ENCODE measurements around the gene RHO. TPM values are rescaled to one million over a fixed set of nuclear protein-coding genes. Genes with fewer than 3 reads are reported as not detected.

RHO gene
- polyA plus RNA-seq, 3 donors from 2014 or later, result not detected

- H3K36me3 Mint-ChIP-seq, result no peaks in the 10 kb centered on the region
- DNase-seq, result no peak
Observed at GRCh38 chr3:129548104-129548965, 19.9 kb downstream of the RHO start.

GRCh38 chr3:129549006-129549800 is 20.8 kb downstream of the RHO start:
- Mint-ChIP-seq H3K27me3 (ENCODE audit: low read depth in 3 of 3) (peaks cover 0 to 13% (median 2%) of the 10 kb centered on the region in 3 donors), H3K9me3 (no peaks in the 10 kb centered on the region), H3K4me3 (no peak overlapping the region), H3K36me3 (peaks cover 0 to 4% (median 0%) of the 10 kb centered on the region in 3 donors), H3K4me1 (peaks cover 16 to 18% of the 10 kb centered on the region in 2 donors), H3K27ac (peak overlapping the region in 3 of 6 donors; percentile 27 to 64 (median 40))
- DNase-seq, result no peak

More at GRCh38 chr3:129548104-129548965, 19.9 kb downstream of the RHO start:
- Mint-ChIP-seq H3K4me3 (no peak overlapping the region), H3K27me3 (ENCODE audit: low read depth in 3 of 3) (peaks cover 0 to 10% (median 4%) of the 10 kb centered on the region in 3 donors), H3K27ac (peak overlapping the region in 1 of 6 donors; percentile 27), H3K9me3 (no peaks in the 10 kb centered on the region), H3K4me1 (peaks cover 7 to 10% of the 10 kb centered on the region in 2 donors)

GRCh38 chr3:129549805-129550204 is 21.4 kb downstream of the RHO start:
- Mint-ChIP-seq H3K4me1 (peaks cover 22 to 24% of the 10 kb centered on the region in 2 donors), H3K9me3 (no peaks in the 10 kb centered on the region), H3K36me3 (peaks cover 0 to 9% (median 0%) of the 10 kb centered on the region in 3 donors), H3K4me3 (no peak overlapping the region), H3K27ac (peak overlapping the region in 3 of 6 donors; percentile 26 to 30 (median 30)), H3K27me3 (ENCODE audit: low read depth in 3 of 3) (peaks cover 0 to 13% (median 8%) of the 10 kb centered on the region in 3 donors)
- DNase-seq, result no peak

- Mint-ChIP-seq H3K27ac (peak overlapping the region in 4 of 6 donors; percentile 32 to 69 (median 55)), H3K4me1 (peaks cover 31 to 36% of the 10 kb centered on the region in 2 donors), H3K27me3 (ENCODE audit: low read depth in 3 of 3) (peaks cover 0 to 13% (median 13%) of the 10 kb centered on the region in 3 donors), H3K4me3 (peak overlapping the region in 2 of 5 donors; percentile 22 to 38), H3K9me3 (no peaks in the 10 kb centered on the region), H3K36me3 (peaks cover 0 to 9% (median under 1%) of the 10 kb centered on the region in 3 donors)
- no peak for DNase-seq
Observed at GRCh38 chr3:129552287-129553050, 24.0 kb downstream of the RHO start.

GRCh38 chr3:129553171-129553570 is 24.7 kb downstream of the RHO start:
- DNase-seq, result no peak
- H3K4me3 Mint-ChIP-seq, result peak overlapping the region in 1 of 5 donors; percentile 27
- H3K27ac Mint-ChIP-seq, result peak overlapping the region in 1 of 6 donors; percentile 69
- H3K9me3 Mint-ChIP-seq, result no peaks in the 10 kb centered on the region
- H3K4me1 Mint-ChIP-seq, result peaks cover 38 to 43% of the 10 kb centered on the region in 2 donors
- H3K27me3 Mint-ChIP-seq (ENCODE audit: low read depth in 3 of 3), result peaks cover under 1 to 19% (median 18%) of the 10 kb centered on the region in 3 donors
- peaks cover 0 to 15% (median 6%) of the 10 kb centered on the region in 3 donors for H3K36me3 Mint-ChIP-seq

- Mint-ChIP-seq H3K27ac (peak overlapping the region in 3 of 6 donors; percentile 1 to 55 (median 49)), H3K9me3 (no peaks in the 10 kb centered on the region), H3K4me1 (peaks cover 44 to 48% of the 10 kb centered on the region in 2 donors), H3K27me3 (ENCODE audit: low read depth in 3 of 3) (peaks cover 4 to 20% (median 18%) of the 10 kb centered on the region in 3 donors), H3K36me3 (peaks cover 0 to 16% (median 6%) of the 10 kb centered on the region in 3 donors), H3K4me3 (peak overlapping the region in 4 of 5 donors; percentile 15 to 63 (median 30))
- DNase-seq, result no peak
Observed at GRCh38 chr3:129553719-129554118, 25.3 kb downstream of the RHO start.

GRCh38 chr3:129554356-129555152 is 26.1 kb downstream of the RHO start:
- no peak for DNase-seq
- Mint-ChIP-seq H3K4me3 (peak overlapping the region in 3 of 5 donors; percentile 19 to 63 (median 47)), H3K4me1 (peaks cover 52% of the 10 kb centered on the region in 2 donors), H3K27ac (peak overlapping the region in 3 of 6 donors; percentile 47 to 67 (median 49)), H3K9me3 (no peaks in the 10 kb centered on the region), H3K27me3 (ENCODE audit: low read depth in 3 of 3) (peaks cover 6 to 18% (median 18%) of the 10 kb centered on the region in 3 donors), H3K36me3 (peaks cover 0 to 16% (median 6%) of the 10 kb centered on the region in 3 donors)

- H3K4me3 Mint-ChIP-seq, result no peak overlapping the region
- peaks cover 50 to 52% of the 10 kb centered on the region in 2 donors for H3K4me1 Mint-ChIP-seq
- peak overlapping the region in 1 of 6 donors; percentile 67 for H3K27ac Mint-ChIP-seq
- no peaks in the 10 kb centered on the region for H3K9me3 Mint-ChIP-seq
- H3K36me3 Mint-ChIP-seq, result peaks cover 0 to 16% (median 6%) of the 10 kb centered on the region in 3 donors
- H3K27me3 Mint-ChIP-seq (ENCODE audit: low read depth in 3 of 3), result peaks cover 6 to 18% (median 18%) of the 10 kb centered on the region in 3 donors
- DNase-seq, result no peak
Observed at GRCh38 chr3:129555153-129555550, 26.7 kb downstream of the RHO start.

- Mint-ChIP-seq H3K27me3 (ENCODE audit: low read depth in 3 of 3) (peaks cover 6 to 18% (median 16%) of the 10 kb centered on the region in 3 donors), H3K4me3 (no peak overlapping the region), H3K27ac (no peak overlapping the region), H3K4me1 (peaks cover 54 to 56% of the 10 kb centered on the region in 2 donors), H3K9me3 (no peaks in the 10 kb centered on the region), H3K36me3 (peaks cover 4 to 19% (median 8%) of the 10 kb centered on the region in 3 donors)
- DNase-seq, result no peak
Observed at GRCh38 chr3:129555616-129556357, 27.3 kb downstream of the RHO start.

GRCh38 chr3:129556358-129556695 is 27.9 kb downstream of the RHO start:
- Mint-ChIP-seq H3K4me1 (peaks cover 55 to 58% of the 10 kb centered on the region in 2 donors), H3K27me3 (ENCODE audit: low read depth in 3 of 3) (peaks cover 6 to 18% (median 15%) of the 10 kb centered on the region in 3 donors), H3K36me3 (peaks cover 5 to 21% (median 10%) of the 10 kb centered on the region in 3 donors), H3K27ac (no peak overlapping the region), H3K9me3 (no peaks in the 10 kb centered on the region), H3K4me3 (peak overlapping the region in 1 of 5 donors; percentile 49)
- DNase-seq, result no peak

GRCh38 chr3:129556890-129557547 is 28.6 kb downstream of the RHO start:
- Mint-ChIP-seq H3K4me3 (no peak overlapping the region), H3K27ac (peak overlapping the region in 1 of 6 donors; percentile 40), H3K4me1 (peaks cover 56 to 58% of the 10 kb centered on the region in 2 donors), H3K36me3 (peaks cover 5 to 21% (median 10%) of the 10 kb centered on the region in 3 donors), H3K9me3 (no peaks in the 10 kb centered on the region), H3K27me3 (ENCODE audit: low read depth in 3 of 3) (peaks cover 6 to 18% (median 14%) of the 10 kb centered on the region in 3 donors)
- DNase-seq, result no peak

Data from immature natural killer cell (primary cell).